Smooth muscle cell (in vitro differentiated cells): Measurements from ENCODE around the gene MAD1L1. TPM values are rescaled to one million over a fixed set of nuclear protein-coding genes. Genes with fewer than 3 reads are reported as not detected.

Source experiments
- DNase-seq: peaks from one replicate; lab custom pipeline; 2025; ENCODE audit not compliant: unreplicated experiment; lab: John Stamatoyannopoulos, UW
- H2AFZ ChIP-seq: fragments of 200-600 bp; sonication (generic); 2 replicates; pipeline ENCODE4 v1.6.0; 2016; ENCODE audit warnings: antibody characterized with exemption, low read depth, mild to moderate bottlenecking
- H3F3A ChIP-seq: fragments of 200-600 bp; sonication (generic); 2 replicates; pipeline ENCODE4 v1.6.0; 2017; ENCODE audit warnings: antibody characterized with exemption, low read depth
- H3K27ac ChIP-seq: fragments of 200-600 bp; sonication (generic); 2 replicates; pipeline ENCODE4 v1.5.1; 2016; ENCODE audit warnings: low read depth, mild to moderate bottlenecking
- H3K27me3 ChIP-seq: fragments of 200-600 bp; sonication (generic); 2 replicates; pipeline ENCODE4 v1.6.1; 2016; ENCODE audit warnings: low read depth, mild to moderate bottlenecking
- H3K36me3 ChIP-seq: fragments of 200-600 bp; sonication (generic); 2 replicates; pipeline ENCODE4 v1.5.1; 2016; ENCODE audit warnings: low read depth
- H3K4me1 ChIP-seq: fragments of 200-600 bp; sonication (generic); 2 replicates; pipeline ENCODE4 v1.5.1; 2016; ENCODE audit warnings: low read depth
- H3K4me2 ChIP-seq: fragments of 200-600 bp; sonication (generic); 2 replicates; pipeline ENCODE4 v1.6.0; 2016; ENCODE audit warnings: mild to moderate bottlenecking
- H3K4me3 ChIP-seq: fragments of 200-600 bp; sonication (generic); 2 replicates; pipeline ENCODE4 v1.5.1; 2016; ENCODE audit warnings: mild to moderate bottlenecking
- H3K79me2 ChIP-seq: fragments of 200-600 bp; sonication (generic); 2 replicates; pipeline ENCODE4 v1.6.0; 2016; ENCODE audit warnings: low read depth, mild to moderate bottlenecking
- H3K9ac ChIP-seq: fragments of 200-600 bp; sonication (generic); 2 replicates; pipeline ENCODE4 v1.6.0; 2016; ENCODE audit warnings: low read depth
- H3K9me3 ChIP-seq: fragments of 200-600 bp; sonication (generic); replicated peaks from 2 replicates; pipeline ENCODE4 v1.5.1; 2016; ENCODE audit warnings: low read depth
- H4K20me1 ChIP-seq: fragments of 200-600 bp; sonication (generic); 2 replicates; pipeline ENCODE4 v1.6.0; 2016; ENCODE audit warnings: low read depth
- CTCF ChIP-seq: fragments of 200-600 bp; sonication (generic); IDR thresholded peaks from 2 replicates; pipeline ENCODE4 v1.5.1; 2017; ENCODE audit warnings: borderline replicate concordance, mild to moderate bottlenecking, antibody characterized with exemption; ENCODE audit not compliant: insufficient read depth, poor library complexity, severe bottlenecking
- WGBS: methylation state at CpG from one replicate; pipeline ENCODE4 v1.1.7; 2016; ENCODE audit warnings: low lambda C conversion rate; 5-methylcytosine and 5-hydroxymethylcytosine counted together
- polyA plus RNA-seq: library from polyadenylated mRNA; unstranded; fragments of >200 nt; fragmentation: Nextera tagmentation; extraction: Ambion mirVana; gene quantifications from 2 replicates; pipeline ENCODE4 v1.2.1, GENCODE V29; 2016
- total RNA-seq: library from RNA; depleted of rRNA; stranded (reverse); fragments of >200 nt; gene quantifications from 2 replicates; pipeline ENCODE4 v1.2.3, GENCODE V29; 2014

The MAD1L1 gene
- total and polyA plus RNA-seq, 2 experiments from 2014 or later: 33.4 to 60.7 TPM

DNA sequence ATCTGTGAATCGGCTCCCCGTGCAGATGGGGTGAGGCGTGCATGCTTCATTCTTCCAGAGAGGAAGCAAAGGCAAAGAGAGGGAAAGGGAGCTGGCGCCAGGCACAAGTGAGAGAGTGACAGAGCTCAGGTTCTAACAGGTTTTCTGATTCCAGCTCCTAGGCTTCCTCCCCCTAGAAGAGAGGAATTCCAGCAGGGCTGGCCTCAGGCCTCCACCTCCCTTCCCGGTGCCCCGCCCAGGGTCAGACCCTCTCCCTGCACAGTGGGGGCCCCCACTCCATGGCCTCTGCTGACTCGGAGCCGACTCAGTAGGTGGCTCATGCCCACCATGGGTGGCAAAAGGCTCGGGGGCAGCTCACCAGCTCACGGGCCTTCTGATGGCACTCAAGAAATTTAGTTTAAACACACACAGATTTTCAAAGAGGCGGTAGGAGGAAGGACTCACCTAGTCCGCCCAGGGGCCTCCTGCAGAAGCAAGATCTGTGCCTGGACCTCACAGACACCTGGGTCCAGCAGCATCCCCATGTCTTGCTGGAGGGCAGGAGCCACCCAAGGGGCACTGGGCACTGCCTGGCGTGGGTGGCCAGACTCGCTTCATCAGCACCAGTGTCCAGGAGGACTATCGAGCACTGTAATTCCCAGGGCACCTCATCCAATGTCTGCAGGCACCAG lies 183.5 kb downstream of the MAD1L1 start:
- no peaks in the 10 kb centered on the region for H3K36me3 ChIP-seq
- no peak overlapping the region for H3K4me3 ChIP-seq
- no peak overlapping the region for H3K27ac ChIP-seq
- H3K4me1 ChIP-seq: no peaks in the 10 kb centered on the region
- DNase-seq: no peak
- H2AFZ ChIP-seq: no peak overlapping the region
- TF ChIP-seq CTCF: no peak
- H3K27me3 ChIP-seq: no peaks in the 10 kb centered on the region
- peaks cover 43% of the 10 kb centered on the region for H4K20me1 ChIP-seq
- H3F3A ChIP-seq: no peaks in the 10 kb centered on the region
- no peak overlapping the region for H3K9ac ChIP-seq
- 95% methylated on average over 15 of the region's 15 CpGs for WGBS
- H3K9me3 ChIP-seq: no peaks in the 10 kb centered on the region
- no peak overlapping the region for H3K4me2 ChIP-seq
- H3K79me2 ChIP-seq: no peaks in the 10 kb centered on the region

DNA sequence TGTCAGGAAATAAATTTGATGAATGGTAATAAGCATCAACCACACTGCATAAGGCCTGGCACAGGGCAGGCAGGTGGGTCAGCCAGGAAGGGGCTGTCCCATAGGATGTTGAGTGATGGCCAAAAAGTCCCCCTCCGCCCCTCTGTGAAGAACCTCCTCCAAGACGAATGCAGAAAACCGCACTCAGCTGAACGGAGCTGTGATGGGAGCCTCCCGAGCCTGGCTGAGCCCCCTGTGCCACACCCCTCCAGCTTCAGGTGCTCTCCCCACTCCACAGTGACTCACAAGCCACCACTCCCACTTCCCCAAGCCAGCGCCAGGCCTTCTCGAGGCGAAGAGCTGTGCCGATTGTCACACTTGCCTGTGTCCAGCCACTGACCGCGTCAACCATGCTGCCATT lies 184.2 kb downstream of the MAD1L1 start:
- Histone ChIP-seq H2AFZ (no peak overlapping the region), H3K4me1 (no peaks in the 10 kb centered on the region), H4K20me1 (peaks cover 43% of the 10 kb centered on the region), H3K9me3 (no peaks in the 10 kb centered on the region), H3K9ac (no peak overlapping the region), H3K36me3 (no peaks in the 10 kb centered on the region), H3K79me2 (no peaks in the 10 kb centered on the region), H3K27ac (no peak overlapping the region), H3K4me2 (no peak overlapping the region), H3K27me3 (no peaks in the 10 kb centered on the region), H3K4me3 (no peak overlapping the region), H3F3A (no peaks in the 10 kb centered on the region)
- 95% methylated on average over 11 of the region's 11 CpGs for WGBS
- no peak for TF ChIP-seq CTCF
- DNase-seq: no peak

DNA sequence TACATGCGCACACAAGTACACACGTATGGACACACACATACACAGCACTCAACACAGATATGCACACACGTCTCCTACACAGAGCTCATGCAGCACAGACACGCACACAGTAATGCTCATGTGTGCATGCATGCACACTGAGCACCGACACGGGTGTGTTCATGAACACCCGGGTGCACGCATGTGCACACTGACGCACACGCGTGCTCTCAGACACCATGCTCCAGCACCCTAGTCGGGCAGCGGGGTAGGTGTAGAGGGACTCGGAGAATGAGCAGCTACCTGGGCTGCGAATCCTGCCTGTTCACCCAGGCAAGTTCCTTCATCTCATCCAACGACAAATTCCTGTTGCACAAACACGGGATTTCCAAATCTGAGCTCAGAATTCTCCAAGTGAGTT lies 184.7 kb downstream of the MAD1L1 start:
- H3K4me2 ChIP-seq: no peak overlapping the region
- WGBS: 96% methylated on average over 17 of the region's 17 CpGs
- H2AFZ ChIP-seq: no peak overlapping the region
- H3K36me3 ChIP-seq: no peaks in the 10 kb centered on the region
- H3K9me3 ChIP-seq: no peaks in the 10 kb centered on the region
- H3F3A ChIP-seq: no peaks in the 10 kb centered on the region
- no peaks in the 10 kb centered on the region for H3K27me3 ChIP-seq
- no peak overlapping the region for H3K9ac ChIP-seq
- H4K20me1 ChIP-seq: peaks cover 43% of the 10 kb centered on the region
- no peak for TF ChIP-seq CTCF
- DNase-seq: no peak
- H3K4me1 ChIP-seq: no peaks in the 10 kb centered on the region
- no peak overlapping the region for H3K4me3 ChIP-seq
- no peaks in the 10 kb centered on the region for H3K79me2 ChIP-seq
- no peak overlapping the region for H3K27ac ChIP-seq
